Stimulated activated CD8-positive, alpha-beta memory T cell treated with anti-CD3 and anti-CD28 coated beads, Interleukin-4, amount 100 ng/mL, for 1 hour (primary cell): ENCODE results near the gene FBXL19.

Experiments used
- DNase-seq, 2 donors: peaks; one replicate each; pipeline ENCODE4 v3.0.0-alpha.2; 2020; ENCODE audit warnings: low read depth in 2 of 2, low spot score in 1 of 2

The FBXL19 gene

DNA sequence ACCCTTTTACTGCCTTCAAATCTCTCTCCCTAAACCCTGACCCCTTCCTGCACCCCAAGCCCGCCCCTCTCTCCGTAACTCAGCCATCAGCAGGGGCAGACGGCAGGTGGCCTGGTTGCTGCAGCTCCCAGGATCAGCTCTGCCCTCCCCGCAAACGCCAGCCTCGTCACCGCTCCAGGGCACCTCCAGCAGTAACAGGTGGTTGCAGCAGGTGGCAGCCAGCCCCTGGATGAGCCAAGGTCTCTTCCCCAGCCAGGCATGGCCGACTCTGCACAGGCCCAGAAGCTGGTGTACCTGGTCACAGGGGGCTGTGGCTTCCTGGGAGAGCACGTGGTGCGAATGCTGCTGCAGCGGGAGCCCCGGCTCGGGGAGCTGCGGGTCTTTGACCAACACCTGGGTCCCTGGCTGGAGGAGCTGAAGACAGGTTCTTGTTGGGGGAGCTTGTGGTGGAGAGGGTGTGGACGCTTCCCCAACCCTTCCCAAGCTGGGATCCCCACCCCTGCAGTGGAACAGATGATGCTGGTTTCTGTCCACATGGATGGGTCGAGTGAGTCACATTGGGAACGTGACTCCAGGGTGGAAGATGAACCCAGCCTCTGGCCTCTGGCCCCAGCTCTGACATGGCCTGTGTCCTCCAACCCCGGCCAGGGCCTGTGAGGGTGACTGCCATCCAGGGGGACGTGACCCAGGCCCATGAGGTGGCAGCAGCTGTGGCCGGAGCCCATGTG, 62.2 kb downstream of the FBXL19 start:
- no peak for DNase-seq

DNA sequence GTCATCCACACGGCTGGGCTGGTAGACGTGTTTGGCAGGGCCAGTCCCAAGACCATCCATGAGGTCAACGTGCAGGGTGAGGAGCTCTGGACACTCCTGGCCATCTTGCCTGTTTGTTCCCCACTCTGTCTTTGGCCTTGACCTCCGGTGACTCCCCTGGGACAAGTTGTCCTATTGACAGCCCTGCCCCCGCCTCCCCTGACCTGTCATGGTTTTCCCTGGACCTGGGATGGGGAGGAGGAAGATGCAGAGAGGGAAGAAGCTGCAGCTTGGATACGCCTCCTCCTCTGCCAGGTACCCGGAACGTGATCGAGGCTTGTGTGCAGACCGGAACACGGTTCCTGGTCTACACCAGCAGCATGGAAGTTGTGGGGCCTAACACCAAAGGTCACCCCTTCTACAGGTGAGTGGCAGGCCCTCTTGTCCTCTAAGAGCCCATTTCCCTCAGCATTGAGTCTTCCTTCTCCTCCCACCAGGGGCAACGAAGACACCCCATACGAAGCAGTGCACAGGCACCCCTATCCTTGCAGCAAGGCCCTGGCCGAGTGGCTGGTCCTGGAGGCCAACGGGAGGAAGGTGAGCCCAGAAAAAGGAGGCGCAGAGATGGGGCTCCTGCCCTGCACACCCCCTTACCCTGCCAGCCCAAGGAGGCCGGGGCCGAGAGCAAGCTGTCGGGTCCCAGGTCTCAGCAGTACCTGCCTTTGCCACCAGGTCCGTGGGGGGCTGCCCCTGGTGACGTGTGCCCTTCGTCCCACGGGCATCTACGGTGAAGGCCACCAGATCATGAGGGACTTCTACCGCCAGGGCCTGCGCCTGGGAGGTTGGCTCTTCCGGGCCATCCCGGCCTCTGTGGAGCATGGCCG, 63.0 kb downstream of the FBXL19 start:
- no peak for DNase-seq

DNA sequence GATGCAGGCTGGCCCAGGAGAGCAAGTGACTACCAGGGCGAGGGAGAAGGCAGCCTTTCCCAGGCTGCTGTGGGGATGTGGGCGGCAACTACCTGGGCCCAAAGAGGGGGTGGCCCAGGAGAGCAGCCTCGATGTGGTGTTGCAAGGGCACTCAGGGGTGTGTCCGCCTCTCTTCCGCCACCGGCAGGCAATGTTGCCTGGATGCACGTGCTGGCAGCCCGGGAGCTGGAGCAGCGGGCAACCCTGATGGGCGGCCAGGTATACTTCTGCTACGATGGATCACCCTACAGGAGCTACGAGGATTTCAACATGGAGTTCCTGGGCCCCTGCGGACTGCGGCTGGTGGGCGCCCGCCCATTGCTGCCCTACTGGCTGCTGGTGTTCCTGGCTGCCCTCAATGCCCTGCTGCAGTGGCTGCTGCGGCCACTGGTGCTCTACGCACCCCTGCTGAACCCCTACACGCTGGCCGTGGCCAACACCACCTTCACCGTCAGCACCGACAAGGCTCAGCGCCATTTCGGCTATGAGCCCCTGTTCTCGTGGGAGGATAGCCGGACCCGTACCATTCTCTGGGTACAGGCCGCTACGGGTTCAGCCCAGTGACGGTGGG, 64.3 kb downstream of the FBXL19 start:
- no peak for DNase-seq

DNA sequence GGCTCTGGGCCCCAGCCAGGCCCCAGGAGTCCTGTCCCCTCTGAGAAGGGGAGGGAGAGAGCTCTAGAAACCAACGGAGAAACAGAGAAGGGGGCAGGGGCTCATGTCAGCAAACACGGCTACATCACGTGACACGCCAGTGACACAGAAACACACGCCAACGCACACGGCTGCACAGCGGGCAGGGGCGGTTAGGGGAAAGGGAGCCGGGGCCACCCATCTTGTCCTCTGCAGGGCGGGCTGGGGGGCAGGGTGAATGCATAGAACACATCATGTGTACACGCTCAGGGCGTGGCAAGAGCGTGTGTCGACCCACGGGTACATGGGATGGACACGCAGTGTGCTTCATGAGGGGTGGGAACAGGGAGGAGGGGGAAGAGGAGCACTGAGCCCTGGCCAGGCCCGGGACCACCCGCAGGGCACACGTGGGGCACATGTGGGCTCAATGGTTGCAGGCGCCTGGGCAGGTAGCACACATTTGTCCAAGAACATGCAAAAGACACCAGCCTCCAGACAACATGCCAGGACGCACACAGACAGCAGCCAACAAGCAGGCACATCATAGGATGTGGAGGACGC, 66.2 kb downstream of the FBXL19 start:
- DNase-seq = no peak

DNA sequence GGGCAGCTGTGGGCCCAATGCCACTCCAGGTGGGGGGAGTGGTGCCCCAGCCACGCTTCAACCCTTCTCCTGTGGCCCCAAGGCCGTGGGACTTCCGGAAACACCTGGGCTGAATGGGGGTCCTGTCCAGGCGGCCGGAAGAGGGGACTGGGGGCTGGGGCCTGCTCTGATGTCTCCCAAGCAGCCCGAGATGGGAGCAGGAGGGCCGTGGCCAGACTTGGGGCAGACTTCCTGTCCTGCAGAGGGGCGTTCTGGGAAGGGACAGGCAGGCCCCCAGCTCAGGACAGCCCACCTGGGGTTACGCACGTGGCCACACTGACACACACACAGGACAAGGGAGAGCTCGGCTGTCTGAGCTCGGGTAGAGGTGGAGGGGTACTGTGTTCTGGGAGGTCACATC, 66.7 kb downstream of the FBXL19 start:
- no peak for DNase-seq

DNA sequence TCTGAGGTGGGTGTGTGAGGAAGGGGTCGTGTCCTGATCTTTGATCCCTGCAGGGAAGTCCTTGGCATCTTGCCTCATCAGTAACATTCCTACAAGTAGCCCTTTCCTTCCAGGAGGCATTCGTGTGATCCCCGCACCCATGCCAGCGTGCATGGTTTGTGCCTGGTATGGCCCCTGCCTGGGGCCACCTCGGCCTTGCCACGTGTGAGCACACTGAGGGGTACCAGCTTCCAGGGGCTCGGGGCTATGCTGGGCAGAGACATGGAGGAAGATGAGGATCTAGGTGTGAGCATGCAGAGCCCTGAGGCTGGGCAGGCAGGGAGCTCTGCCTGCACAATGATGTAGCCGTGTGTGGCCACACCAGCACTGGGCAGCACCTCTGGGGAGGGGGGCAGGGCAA, 67.7 kb downstream of the FBXL19 start:
- no peak for DNase-seq

DNA sequence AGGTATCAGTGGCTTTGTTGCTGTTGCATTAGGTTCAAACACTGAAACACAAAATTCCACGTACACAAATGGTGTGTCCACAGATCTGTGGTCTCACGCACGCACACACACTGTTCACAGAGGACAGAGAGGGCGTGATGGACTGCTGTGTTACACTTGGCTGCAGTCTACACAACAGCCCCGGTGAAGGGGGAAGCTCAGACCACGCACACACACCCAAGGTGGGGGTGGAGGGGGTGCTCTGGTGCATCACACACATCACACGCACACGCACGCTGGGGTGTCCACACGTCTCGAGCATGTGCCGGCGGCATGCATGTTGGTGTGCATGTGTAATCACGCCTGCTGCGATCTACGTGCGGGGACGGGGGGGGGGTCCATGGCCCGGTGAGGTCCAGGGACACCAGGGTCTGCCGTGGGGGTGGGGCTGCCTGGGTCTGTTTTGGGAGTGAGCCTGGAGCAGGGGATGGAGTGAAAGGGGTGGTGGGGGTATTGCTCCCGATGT, 69.0 kb downstream of the FBXL19 start:
- DNase-seq = no peak

DNA sequence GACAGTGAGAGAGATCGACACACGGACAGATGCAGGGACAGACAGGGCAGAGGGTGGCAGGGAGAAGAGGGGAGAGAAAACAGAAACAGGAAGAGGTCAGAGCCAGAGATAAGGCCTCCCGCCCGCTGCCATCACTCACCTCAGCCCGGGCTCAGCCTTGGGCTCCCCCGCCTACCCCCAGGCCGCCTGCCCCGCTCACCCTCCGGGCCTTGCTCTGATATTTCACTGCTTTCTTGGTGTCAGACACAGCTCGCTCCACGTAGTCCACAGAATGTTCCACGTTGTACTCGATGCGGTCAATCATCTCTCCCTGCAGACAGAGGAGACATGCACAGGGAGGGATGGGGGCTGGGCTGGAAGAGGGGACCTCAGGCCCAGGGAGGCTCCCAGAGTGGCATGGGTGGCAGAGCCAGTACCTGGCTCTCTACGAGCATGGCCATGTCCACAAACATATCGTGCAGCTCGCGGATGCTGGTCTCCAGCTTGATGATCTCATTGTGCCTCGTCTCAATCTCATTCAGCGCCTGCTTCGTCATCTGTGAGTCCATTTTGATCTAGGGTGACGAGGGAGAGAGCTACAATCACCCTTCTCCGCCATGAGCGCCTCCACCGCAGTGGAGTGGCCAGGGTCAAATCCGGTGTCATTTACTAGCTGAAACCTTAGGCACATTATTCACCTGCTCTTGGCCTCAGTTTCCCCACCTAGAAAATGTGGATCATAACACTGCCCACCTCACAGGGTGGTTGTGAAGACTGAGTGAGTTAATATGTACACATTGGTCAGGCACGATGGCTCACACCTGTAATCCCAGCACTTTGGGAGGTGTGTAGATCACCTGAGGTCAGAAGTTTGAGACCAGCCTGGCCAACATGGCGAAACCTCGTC, 69.8 kb downstream of the FBXL19 start:
- no peak for DNase-seq

DNA sequence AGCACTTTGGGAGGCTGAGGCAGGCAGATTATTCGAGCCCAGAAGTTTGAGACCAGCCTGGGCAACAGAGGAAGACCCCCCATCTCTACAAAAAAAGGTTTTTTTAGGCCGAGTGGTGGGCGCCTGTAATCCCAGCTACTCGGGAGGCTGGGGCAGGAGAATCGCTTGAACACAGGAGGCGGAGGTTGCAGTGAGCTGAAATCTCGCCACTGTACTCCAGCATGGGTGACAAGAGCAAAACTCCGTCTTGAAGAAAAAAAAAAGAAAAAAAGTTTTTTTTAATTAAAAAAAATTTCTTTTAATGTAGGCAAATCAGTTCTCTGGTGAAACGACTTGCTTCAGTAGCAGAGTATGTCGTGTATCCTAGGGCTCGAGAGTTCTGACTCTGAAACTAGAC, 72.6 kb downstream of the FBXL19 start:
- no peak for DNase-seq

DNA sequence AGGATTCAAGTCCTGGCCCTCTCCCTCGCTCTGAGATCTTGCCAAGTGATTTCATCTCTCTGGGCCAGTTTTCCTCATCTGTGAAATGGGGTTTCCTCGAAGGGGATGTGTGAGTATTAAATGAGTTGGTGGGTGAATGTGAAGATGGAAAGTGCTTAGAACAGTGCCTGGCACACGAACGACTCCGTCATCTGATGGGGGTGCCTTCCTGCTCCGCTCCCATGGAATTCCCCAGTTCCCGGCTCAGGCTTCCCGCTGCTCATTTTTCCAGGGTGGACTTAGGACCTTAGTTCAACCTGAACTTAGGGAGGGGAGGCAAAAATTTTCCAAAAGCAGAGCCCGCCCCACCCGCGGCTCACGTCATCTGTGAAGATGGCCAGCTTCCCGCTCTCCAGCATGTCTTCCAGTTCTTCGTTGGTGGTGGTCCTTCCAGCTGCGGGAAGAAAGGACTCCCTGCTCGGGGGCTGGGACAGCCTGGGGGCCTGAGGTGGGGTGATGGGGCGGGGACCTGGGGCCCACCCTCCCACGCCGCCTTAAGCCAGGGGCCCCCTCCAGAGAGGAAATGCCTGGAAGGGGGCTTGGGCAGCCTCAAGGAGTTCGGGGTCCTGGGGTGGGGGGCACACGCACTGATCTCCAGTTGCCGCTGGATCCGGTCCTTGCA, 73.1 kb downstream of the FBXL19 start:
- no peak for DNase-seq

DNA sequence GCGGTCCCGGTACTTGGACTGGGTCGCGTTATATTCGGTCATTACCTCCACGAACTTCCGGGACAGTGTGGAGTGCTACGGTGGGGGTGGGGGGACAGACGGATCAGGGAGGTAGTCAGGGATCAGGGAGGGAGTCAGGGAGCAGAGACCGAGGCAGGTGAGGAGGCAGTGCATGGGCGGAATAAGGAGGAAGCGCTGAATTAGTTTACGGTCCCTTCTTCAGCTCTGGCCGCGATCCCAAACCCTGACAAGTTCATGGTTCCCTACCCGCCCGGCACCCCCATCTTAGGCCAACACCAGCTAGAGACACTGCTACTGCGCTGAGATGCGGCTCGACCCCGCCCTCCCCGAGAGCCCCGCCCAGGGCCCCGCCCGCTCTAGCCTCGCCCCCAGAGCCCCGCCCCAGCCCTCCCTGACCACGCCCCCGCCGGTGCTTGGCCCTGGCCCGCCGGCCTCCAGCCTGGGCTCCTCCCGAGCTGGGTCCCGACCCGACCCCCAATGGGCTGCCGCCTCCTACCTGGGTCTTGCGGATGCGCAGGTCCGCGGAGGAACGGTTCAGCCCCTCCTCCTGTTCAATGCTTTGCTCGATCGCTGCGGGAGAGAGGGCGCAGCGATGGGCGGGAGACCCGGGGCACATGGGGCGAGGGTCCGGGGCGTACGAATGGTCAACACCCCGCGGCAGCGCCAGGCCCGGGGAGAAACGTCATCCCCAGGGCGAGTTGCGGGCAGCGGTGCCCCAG, 73.8 kb downstream of the FBXL19 start:
- DNase-seq = peak; percentile 70 to 75

DNA sequence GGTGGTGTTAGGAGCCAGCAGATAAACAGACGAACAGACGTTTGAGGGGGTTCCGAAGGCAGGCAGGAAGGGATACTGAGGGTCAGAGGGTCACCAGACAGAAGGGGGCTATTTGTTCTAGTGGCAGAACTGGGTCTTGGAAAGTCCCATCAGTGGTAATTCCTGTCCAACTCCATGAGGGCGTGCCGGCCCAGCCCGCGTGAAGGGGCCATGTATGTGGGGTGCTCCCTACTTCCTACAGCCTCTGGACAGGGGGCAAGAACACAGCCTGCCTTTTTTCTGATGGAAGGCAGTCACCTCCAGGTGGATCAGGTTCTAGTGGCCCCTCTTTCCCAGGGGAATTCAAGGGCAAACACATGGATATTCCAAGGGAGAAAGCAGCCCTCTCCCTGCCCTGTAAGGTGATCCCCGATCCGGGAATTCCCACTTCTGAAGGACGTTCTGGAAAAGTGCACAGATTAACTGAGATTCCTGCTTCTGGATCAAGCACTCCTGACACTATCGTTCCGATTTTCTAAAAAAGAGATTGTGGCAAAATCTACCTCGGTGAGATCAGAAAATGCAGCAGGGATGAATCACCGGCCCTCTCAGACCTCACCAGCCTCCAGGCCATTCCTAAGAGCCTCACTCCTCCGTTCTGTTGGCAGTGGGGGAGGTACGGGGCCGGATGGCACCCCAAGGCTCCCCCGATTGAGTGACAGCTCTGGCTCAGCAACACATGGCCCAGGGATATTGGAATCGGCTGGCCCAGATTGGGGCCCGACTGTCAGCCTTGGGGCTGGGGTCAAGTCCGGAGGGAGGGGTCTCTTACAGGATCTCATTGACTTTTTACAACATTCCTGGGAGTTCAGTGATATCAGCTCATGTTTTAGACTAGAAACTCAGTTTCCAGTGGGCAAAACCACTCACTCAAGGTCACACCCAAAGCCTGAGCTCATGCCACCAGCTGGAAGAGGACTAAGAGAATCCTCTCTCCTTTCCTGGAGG, 74.6 kb downstream of the FBXL19 start:
- DNase-seq = no peak
